VCaP (cell line): Measurements from ENCODE around the gene CFL1.

Experiments
- H3K27ac ChIP-seq: fragments of 450-650 bp; 2 replicates; pipeline ENCODE4 v1.5.1; 2017
- CTCF ChIP-seq: fragments of 450-650 bp; conservative IDR thresholded peaks from 2 replicates; pipeline ENCODE4 v1.5.1; 2017; ENCODE audit warnings: mild to moderate bottlenecking, moderate library complexity

The CFL1 gene

GRCh38 chr11:65886826-65887722 is 29.1 kb upstream of the CFL1 start:
- no peak for TF ChIP-seq CTCF
- peak overlapping the region; percentile 94 for H3K27ac ChIP-seq

- no peak for TF ChIP-seq CTCF
- H3K27ac ChIP-seq, result peak overlapping the region; percentile 94
These were observed 28.0 kb upstream of the CFL1 start for GRCh38 chr11:65885808-65886536.

- H3K27ac ChIP-seq, result peak overlapping the region; percentile 94; the same call in 1 of the 2 replicates
- TF ChIP-seq CTCF, result no peak
These were observed 27.3 kb upstream of the CFL1 start for GRCh38 chr11:65885231-65885630.

GRCh38 chr11:65884716-65885092 is 26.7 kb upstream of the CFL1 start:
- peak; percentile 100 for TF ChIP-seq CTCF
- peak overlapping the region; percentile 94 for H3K27ac ChIP-seq

GRCh38 chr11:65883786-65884715 is 26.1 kb upstream of the CFL1 start:
- peak overlapping the region; percentile 94 for H3K27ac ChIP-seq

GRCh38 chr11:65883058-65883761 is 25.2 kb upstream of the CFL1 start:
- no peak for TF ChIP-seq CTCF
- H3K27ac ChIP-seq, result no peak overlapping the region

More at GRCh38 chr11:65883786-65884715, 26.1 kb upstream of the CFL1 start:
- no peak for TF ChIP-seq CTCF
